Hepatocyte (in vitro differentiated cells): ENCODE results near the gene GALNT17. TPM values are rescaled to one million over a fixed set of nuclear protein-coding genes. Genes with fewer than 3 reads are reported as not detected.
"Not testable (repeated sequence)": the region's sequence is repeated elsewhere in the genome, so short reads cannot be mapped to it uniquely, and the experiment has no call there.

ENCODE experiments used
- DNase-seq: peaks from one replicate; pipeline ENCODE4 v3.0.0-alpha.2; 2016; ENCODE audit warnings: low spot score
- H2AFZ ChIP-seq: fragments of 200-600 bp; sonication (generic); 2 replicates; pipeline ENCODE4 v1.6.0; 2016; ENCODE audit warnings: antibody characterized with exemption, mild to moderate bottlenecking
- H3K27ac ChIP-seq: fragments of 200-600 bp; sonication (generic); 2 replicates; pipeline ENCODE4 v1.5.1; 2016; ENCODE audit warnings: mild to moderate bottlenecking
- H3K27me3 ChIP-seq: fragments of 200-600 bp; sonication (generic); 2 replicates; pipeline ENCODE4 v1.6.1; 2016
- H3K36me3 ChIP-seq: fragments of 200-600 bp; sonication (generic); replicated peaks from 2 replicates; pipeline ENCODE4 v1.5.1; 2016; ENCODE audit warnings: low read depth; ENCODE audit not compliant: insufficient read depth
- H3K4me1 ChIP-seq: fragments of 200-600 bp; sonication (generic); 2 replicates; pipeline ENCODE4 v1.5.1; 2016; ENCODE audit warnings: mild to moderate bottlenecking, moderate library complexity; ENCODE audit not compliant: insufficient read depth
- H3K4me2 ChIP-seq: fragments of 200-600 bp; sonication (generic); 2 replicates; pipeline ENCODE4 v1.6.0; 2016
- H3K4me3 ChIP-seq: fragments of 200-600 bp; sonication (generic); 2 replicates; pipeline ENCODE4 v1.5.1; 2016; ENCODE audit warnings: mild to moderate bottlenecking
- H3K79me2 ChIP-seq: fragments of 200-600 bp; sonication (generic); 2 replicates; pipeline ENCODE4 v1.6.0; 2017; ENCODE audit warnings: mild to moderate bottlenecking
- H3K9me2 ChIP-seq: fragments of 200-600 bp; sonication (generic); replicated peaks from 2 replicates; pipeline ENCODE4 v1.6.0; 2017; ENCODE audit warnings: mild to moderate bottlenecking; ENCODE audit not compliant: insufficient read depth
- H3K9me3 ChIP-seq: fragments of 200-600 bp; sonication (generic); 2 replicates; pipeline ENCODE4 v1.5.1; 2016; ENCODE audit warnings: low read depth, mild to moderate bottlenecking
- H4K20me1 ChIP-seq: fragments of 200-600 bp; sonication (generic); 2 replicates; pipeline ENCODE4 v1.6.0; 2016; ENCODE audit warnings: mild to moderate bottlenecking; ENCODE audit not compliant: insufficient read depth, poor library complexity, severe bottlenecking
- CTCF ChIP-seq: fragments of 200-600 bp; sonication (generic); IDR thresholded peaks from 2 replicates; pipeline ENCODE4 v1.5.1; 2016; ENCODE audit warnings: antibody characterized with exemption, mild to moderate bottlenecking; ENCODE audit not compliant: poor library complexity
- EZH2 ChIP-seq: fragments of 200-600 bp; sonication (generic); IDR thresholded peaks from 2 replicates; pipeline ENCODE4 v1.6.1; 2016; ENCODE audit warnings: antibody characterized with exemption, mild to moderate bottlenecking, borderline replicate concordance
- EZH2phosphoT487 ChIP-seq: fragments of 200-600 bp; sonication (generic); IDR thresholded peaks from one replicate; pipeline ENCODE4 v1.6.1; 2018; ENCODE audit warnings: antibody characterized with exemption, mild to moderate bottlenecking, low read depth, moderate library complexity; ENCODE audit not compliant: unreplicated experiment, severe bottlenecking
- WGBS: methylation state at CpG from one replicate; pipeline ENCODE4 v1.1.6; 2016; ENCODE audit warnings: low lambda C conversion rate; ENCODE audit errors: missing lambda C conversion rate; 5-methylcytosine and 5-hydroxymethylcytosine counted together
- polyA plus RNA-seq: library from polyadenylated mRNA; unstranded; fragments of >200 nt; fragmentation: Nextera tagmentation; extraction: Ambion mirVana; gene quantifications from 2 replicates; pipeline ENCODE4 v1.2.1, GENCODE V29; 2016
- total RNA-seq: library from RNA; depleted of rRNA; stranded (reverse); fragments of >200 nt; gene quantifications from 2 replicates; pipeline ENCODE4 v1.2.3, GENCODE V29; 2014

GALNT17 gene
- total and polyA plus RNA-seq, 2 experiments from 2014 or later: 4.3 to 8.1 TPM

GRCh38 chr7:71636329-71636728, 504.4 kb downstream of the GALNT17 start:
- H2AFZ ChIP-seq: no peak overlapping the region
- peaks cover 8% of the 10 kb centered on the region for H3K4me1 ChIP-seq
- H3K36me3 ChIP-seq: no peaks in the 10 kb centered on the region
- H3K27me3 ChIP-seq: no peaks in the 10 kb centered on the region
- H3K79me2 ChIP-seq: no peaks in the 10 kb centered on the region
- peak; percentile 67 for DNase-seq
- H3K4me2 ChIP-seq: no peak overlapping the region
- no peaks in the 10 kb centered on the region for H4K20me1 ChIP-seq
- TF ChIP-seq EZH2 (no peak), EZH2phosphoT487 (no peak), CTCF (no peak)
- H3K9me2 ChIP-seq: no peaks in the 10 kb centered on the region
- 50% methylated on average over 4 of the region's 4 CpGs for WGBS
- H3K4me3 ChIP-seq: no peak overlapping the region
- peak overlapping the region; percentile 86 for H3K27ac ChIP-seq
- no peaks in the 10 kb centered on the region for H3K9me3 ChIP-seq

GRCh38 chr7:71637578-71637977, 505.6 kb downstream of the GALNT17 start:
- peaks cover 8% of the 10 kb centered on the region for H3K4me1 ChIP-seq
- no peaks in the 10 kb centered on the region for H3K79me2 ChIP-seq
- H3K9me3 ChIP-seq: no peaks in the 10 kb centered on the region
- no peaks in the 10 kb centered on the region for H3K27me3 ChIP-seq
- H3K36me3 ChIP-seq: no peaks in the 10 kb centered on the region
- H3K4me3 ChIP-seq: no peak overlapping the region
- 85% methylated on average over 6 of the region's 6 CpGs for WGBS
- no peaks in the 10 kb centered on the region for H4K20me1 ChIP-seq
- TF ChIP-seq EZH2phosphoT487: no peak
- TF ChIP-seq EZH2: no peak
- TF ChIP-seq CTCF: no peak
- no peak overlapping the region for H3K27ac ChIP-seq
- H3K9me2 ChIP-seq: no peaks in the 10 kb centered on the region
- no peak overlapping the region for H2AFZ ChIP-seq
- no peak for DNase-seq
- H3K4me2 ChIP-seq: no peak overlapping the region

GRCh38 chr7:71638108-71638507, 506.2 kb downstream of the GALNT17 start:
- TF ChIP-seq CTCF (no peak), EZH2phosphoT487 (no peak), EZH2 (no peak)
- no peak for DNase-seq
- Histone ChIP-seq H3K27me3 (no peaks in the 10 kb centered on the region), H3K9me2 (no peaks in the 10 kb centered on the region), H3K4me2 (no peak overlapping the region), H2AFZ (no peak overlapping the region), H3K4me3 (no peak overlapping the region), H3K27ac (no peak overlapping the region), H3K79me2 (no peaks in the 10 kb centered on the region), H3K36me3 (no peaks in the 10 kb centered on the region), H4K20me1 (no peaks in the 10 kb centered on the region), H3K4me1 (peaks cover 6% of the 10 kb centered on the region), H3K9me3 (no peaks in the 10 kb centered on the region)
- 100% methylated on average over 1 of the region's 1 CpG for WGBS

GRCh38 chr7:71639382-71640085, 507.6 kb downstream of the GALNT17 start:
- no peak overlapping the region for H3K4me2 ChIP-seq
- H3K9me3 ChIP-seq: no peaks in the 10 kb centered on the region
- no peaks in the 10 kb centered on the region for H3K27me3 ChIP-seq
- no peak for DNase-seq
- no peaks in the 10 kb centered on the region for H3K36me3 ChIP-seq
- H3K9me2 ChIP-seq: no peaks in the 10 kb centered on the region
- H3K79me2 ChIP-seq: no peaks in the 10 kb centered on the region
- no peak overlapping the region for H3K27ac ChIP-seq
- WGBS: 84% methylated on average over 12 of the region's 12 CpGs
- no peaks in the 10 kb centered on the region for H3K4me1 ChIP-seq
- H2AFZ ChIP-seq: no peak overlapping the region
- no peak overlapping the region for H3K4me3 ChIP-seq
- H4K20me1 ChIP-seq: no peaks in the 10 kb centered on the region
- TF ChIP-seq EZH2 (no peak), CTCF (no peak), EZH2phosphoT487 (no peak)

- DNase-seq, H3K9me2 ChIP-seq, H4K20me1 ChIP-seq, H3K4me2 ChIP-seq, H3K27me3 ChIP-seq, H2AFZ ChIP-seq, H3K79me2 ChIP-seq, H3K27ac ChIP-seq, H3K9me3 ChIP-seq, H3K36me3 ChIP-seq, H3K4me1 ChIP-seq, H3K4me3 ChIP-seq: not testable (repeated sequence)
- 86% methylated on average over 9 of the region's 9 CpGs for WGBS
These were observed 511.1 kb downstream of the GALNT17 start for GRCh38 chr7:71643031-71643430.
